ENCODE measurements around the gene TCF7L2.

TCF7L2 gene

GRCh38 chr10:112948196-112948595 is 1.9 kb upstream of the TCF7L2 start:
- no peak for FAIRE-seq

GRCh38 chr10:112949143-112949823 is 764 bp upstream of the TCF7L2 start:
- FAIRE-seq, result peak; percentile 37

GRCh38 chr10:112950714-112951358 is 789 bp downstream of the TCF7L2 start:
- no peak for FAIRE-seq

GRCh38 chr10:112951359-112952281 is 1.6 kb downstream of the TCF7L2 start:
- peak; percentile 15 for FAIRE-seq

- no peak for FAIRE-seq
Measured at GRCh38 chr10:112952282-112953173, 2.5 kb downstream of the TCF7L2 start.

GRCh38 chr10:112953174-112954159 is 3.4 kb downstream of the TCF7L2 start:
- FAIRE-seq, result no peak

GRCh38 chr10:112954974-112955581 is 5.0 kb downstream of the TCF7L2 start:
- FAIRE-seq, result peak; percentile 89

- peak; percentile 94 for FAIRE-seq
Measured at GRCh38 chr10:112955582-112956421, 5.8 kb downstream of the TCF7L2 start.

GRCh38 chr10:112956631-112957350 is 6.7 kb downstream of the TCF7L2 start:
- no peak for FAIRE-seq

GRCh38 chr10:112957640-112958092 is 7.6 kb downstream of the TCF7L2 start:
- FAIRE-seq, result no peak

- FAIRE-seq, result peak; percentile 97
Measured at GRCh38 chr10:112958275-112958995, 8.4 kb downstream of the TCF7L2 start.

GRCh38 chr10:112959207-112959838 is 9.3 kb downstream of the TCF7L2 start:
- peak; percentile 64 for FAIRE-seq

- FAIRE-seq, result peak; percentile 3
Measured at GRCh38 chr10:112960151-112960681, 10.2 kb downstream of the TCF7L2 start.

GRCh38 chr10:112961609-112962008 is 11.6 kb downstream of the TCF7L2 start:
- no peak for FAIRE-seq

GRCh38 chr10:112962343-112962742 is 12.3 kb downstream of the TCF7L2 start:
- no peak for FAIRE-seq

- FAIRE-seq, result no peak
Measured at GRCh38 chr10:112963835-112964234, 13.8 kb downstream of the TCF7L2 start.

GRCh38 chr10:112964482-112964881 is 14.4 kb downstream of the TCF7L2 start:
- no peak for FAIRE-seq
